HG03175 (cell line): ENCODE measurements around the gene NFIA.

Source experiments
- ATAC-seq: cut with Tn5 transposase; IDR thresholded peaks from one replicate; pipeline ENCODE4 v1.9.1; 2021; ENCODE audit warnings: mild to moderate bottlenecking, moderate library complexity; ENCODE audit not compliant: unreplicated experiment

The NFIA gene

DNA sequence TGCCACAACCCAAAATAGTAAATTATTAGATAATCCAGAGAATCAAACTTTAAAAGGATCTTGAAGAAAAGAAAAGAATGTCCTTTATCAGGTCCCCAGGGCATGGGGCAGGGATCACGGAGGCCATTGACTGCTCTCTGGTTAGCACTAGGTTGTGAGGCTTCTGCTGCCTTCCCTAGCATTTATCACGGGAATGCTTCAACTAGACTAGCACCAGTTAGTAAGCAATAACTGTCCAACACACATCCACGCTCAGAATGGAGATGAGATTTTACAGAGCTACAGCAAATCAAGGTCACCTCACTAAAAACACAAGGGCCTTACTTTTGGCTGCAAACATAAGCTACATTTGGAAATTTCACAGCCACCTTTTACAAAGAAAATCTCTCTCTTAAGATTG is 304.0 kb downstream of the NFIA start:
- ATAC-seq, result no peak

DNA sequence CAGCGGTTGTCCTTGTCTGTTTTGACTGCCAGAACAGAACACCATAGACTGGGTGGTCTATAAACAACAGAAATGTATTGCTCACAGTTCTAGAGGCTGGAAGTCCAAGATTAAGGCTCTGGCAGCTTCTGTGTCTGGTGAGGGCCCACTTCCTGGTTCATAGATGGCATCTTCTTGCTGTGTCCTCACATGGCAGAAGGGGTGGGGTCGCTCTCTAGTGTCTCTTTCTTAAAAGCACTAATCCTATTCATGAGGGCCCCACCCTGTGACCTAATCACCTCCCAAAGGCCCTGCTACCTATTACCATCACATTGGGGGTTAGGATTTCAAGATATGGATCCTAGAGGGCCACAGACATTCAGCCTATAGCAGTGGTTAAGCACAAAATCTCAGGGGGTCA is 304.4 kb downstream of the NFIA start:
- ATAC-seq, result no peak

DNA sequence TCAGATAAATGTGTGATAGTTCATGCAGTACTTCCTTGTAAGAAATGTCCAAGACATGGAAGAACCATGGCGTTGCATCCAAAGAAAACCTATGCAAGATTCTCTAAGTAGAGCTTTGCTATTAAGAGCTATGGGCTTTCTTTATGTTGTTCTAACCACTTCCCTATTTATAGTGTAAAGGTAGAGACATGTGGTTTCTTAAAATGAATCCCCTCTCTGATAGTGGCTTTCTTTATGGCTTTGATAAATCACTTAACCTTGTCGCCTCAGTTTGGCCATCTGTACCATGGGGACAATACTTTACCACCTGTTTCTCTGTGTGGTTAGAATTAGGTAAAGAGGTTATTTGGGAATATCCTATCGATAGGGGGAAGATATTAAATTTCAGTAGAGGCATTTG is 305.5 kb downstream of the NFIA start:
- no peak for ATAC-seq

DNA sequence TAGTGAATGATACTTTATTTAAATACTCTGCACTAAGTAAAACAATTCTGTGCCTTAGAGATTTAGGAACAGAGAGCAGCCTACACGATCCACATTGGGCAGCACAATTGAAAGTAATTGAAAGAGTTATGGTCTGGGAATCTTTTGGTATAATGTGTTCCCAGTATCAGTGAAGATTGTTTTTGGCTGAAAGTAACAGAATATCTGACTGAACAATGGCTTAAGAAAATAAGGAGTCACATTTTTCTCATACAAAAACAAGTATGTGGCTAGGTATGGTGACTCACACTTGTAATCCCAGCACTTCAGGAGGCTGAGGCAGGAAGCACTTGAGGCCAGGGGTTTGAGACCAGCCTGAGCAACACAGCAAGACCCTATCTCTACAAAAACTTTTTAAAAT is 306.2 kb downstream of the NFIA start:
- ATAC-seq, result no peak

DNA sequence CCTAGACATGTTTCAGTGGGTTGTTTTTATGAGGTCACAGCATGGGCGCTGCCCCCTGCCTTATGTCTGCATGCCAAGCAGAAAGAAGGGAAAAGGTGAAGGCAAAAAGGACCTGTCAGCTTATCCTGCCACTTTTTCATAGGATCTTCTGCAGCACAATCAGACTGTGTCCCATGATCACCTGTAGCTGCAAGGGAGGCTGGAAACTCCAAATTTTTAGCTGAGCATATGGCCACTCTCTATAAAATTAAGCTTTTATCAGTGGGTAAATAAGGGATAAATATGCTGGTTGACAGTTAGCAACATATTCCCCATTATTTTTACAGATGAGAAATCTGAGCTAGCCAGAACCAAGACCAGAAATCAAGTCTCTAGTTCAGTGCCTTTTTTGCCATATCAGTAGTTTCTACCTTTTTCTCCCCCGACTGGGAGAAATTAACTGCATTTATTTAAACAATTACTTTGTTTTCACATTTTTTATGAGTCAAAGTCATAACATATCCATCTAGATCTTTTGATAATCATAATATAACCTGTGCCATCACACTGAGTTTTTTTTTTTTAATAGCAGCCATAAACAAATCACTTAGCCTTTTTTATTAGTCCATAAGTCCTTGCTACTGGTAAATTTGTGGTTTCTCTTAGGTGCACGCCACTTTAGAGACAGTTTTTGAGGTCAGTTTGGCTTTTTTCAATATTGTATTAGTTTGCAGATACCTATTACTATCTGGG is 307.0 kb downstream of the NFIA start:
- no peak for ATAC-seq

DNA sequence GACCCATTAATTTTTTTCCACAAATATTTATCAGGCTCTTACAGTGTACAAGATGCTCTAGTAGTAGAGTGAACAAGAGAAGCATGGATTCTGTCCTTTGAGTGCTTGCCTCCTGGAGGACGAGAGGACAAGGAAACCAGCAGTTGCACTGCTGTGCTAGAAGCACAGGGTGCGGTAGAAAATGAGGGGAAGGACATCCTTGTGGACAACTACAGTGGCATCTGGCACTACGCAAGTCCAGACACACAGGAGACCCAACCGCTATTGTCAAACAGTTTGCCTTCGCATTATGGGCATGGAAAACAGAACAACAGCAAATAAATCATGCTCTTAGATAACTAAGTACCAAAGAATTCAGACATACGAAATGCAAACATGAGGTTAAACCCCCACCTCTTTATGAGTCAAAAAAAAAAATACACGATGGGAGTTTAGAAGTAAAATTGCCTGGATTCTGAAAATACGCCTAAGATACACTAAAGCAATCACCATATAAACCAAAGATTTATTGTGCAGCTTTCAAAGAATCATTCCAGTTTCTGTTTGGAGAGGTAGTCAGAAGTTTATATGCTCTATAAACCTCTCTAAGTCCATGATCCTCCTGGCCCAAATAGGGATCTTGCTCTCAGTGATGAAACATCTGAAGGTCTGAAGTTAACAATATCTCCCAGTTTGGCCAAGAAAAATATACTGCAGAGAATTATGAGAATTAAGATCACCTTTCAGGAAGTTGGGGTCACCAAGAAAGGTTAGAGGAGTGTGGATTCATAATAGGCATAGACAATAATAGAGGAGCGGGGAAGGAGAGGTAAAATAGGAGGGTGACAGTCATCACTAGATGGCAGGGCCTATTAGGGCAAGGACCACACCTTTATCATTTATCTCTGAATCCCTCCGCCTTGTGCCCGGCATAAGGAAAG is 307.8 kb downstream of the NFIA start:
- no peak for ATAC-seq

DNA sequence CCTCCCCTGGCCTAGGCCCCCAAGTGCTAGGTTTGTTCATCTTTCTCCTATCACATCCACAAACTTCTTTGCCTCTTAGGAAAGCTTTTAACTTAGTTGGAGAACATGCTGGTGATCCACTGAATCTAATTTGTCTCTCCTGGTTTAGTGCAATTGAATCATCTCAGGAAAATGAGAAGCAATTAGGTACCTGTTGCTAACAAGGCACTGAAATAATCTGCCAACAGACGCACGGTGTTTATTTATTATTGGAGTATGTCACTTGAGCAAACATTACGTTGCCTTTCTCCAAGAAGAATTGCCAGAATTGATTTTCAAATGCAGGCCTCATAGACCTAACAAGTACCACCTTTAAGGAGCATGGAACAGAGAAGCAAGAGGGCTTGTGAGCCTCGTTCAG is 309.4 kb downstream of the NFIA start:
- ATAC-seq, result no peak

DNA sequence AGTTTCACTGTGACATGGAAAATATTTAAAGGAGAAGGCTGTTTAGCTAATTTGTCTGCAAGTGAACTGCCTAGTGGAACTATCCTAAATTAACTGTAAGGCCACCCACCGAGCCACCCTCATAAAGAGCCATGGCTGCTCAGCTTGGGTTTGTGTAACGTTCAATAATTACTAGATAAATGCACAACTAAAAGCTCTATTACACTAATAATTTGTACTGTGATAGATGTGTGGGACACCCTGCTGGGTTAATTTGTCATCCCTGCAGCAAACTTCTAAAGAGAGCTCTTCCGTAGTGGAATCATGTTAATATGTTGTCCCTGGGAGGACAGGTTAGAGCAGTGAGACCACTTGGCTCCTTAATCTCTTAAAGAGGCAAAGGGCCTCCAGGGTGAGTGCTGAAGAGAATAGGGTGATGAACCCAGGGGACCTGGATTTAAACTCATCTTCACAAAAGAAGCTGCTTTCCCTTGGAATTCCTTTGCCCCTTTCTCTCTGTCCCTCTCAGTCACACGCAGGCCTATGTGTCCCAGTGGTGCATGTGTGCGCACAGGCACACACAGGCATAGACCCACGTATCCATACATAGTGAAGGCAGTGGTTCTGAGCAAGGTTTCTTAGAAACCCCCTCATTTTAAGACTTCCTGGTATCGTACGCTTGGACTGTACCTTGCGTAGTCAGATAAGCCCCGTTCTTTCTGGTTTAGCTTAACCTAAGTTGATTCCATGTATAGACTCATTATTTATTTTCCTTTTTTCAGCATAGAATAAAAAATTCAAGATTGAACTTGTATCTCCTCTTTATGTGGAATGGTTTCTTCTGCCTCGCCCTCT is 310.3 kb downstream of the NFIA start:
- ATAC-seq, result no peak

DNA sequence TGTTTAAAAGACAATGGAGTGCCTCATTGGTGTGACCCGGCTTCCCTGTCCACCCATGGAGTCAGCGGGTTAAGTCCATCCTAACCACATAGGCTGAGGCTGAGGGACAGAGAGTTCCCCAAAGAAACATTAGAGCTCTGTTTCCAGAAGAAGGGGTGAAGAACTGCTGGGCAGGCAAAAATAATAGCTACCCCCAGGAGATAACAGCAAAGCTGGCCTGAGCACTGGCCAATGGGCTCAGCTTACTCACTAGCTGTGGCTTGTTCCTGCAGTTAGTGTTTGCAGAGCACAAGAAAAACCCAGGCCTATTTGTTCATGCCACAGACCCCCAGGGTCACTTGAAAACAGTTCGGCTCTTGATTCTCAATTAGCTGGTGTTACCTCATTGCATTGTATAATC is 311.2 kb downstream of the NFIA start:
- ATAC-seq, result no peak

DNA sequence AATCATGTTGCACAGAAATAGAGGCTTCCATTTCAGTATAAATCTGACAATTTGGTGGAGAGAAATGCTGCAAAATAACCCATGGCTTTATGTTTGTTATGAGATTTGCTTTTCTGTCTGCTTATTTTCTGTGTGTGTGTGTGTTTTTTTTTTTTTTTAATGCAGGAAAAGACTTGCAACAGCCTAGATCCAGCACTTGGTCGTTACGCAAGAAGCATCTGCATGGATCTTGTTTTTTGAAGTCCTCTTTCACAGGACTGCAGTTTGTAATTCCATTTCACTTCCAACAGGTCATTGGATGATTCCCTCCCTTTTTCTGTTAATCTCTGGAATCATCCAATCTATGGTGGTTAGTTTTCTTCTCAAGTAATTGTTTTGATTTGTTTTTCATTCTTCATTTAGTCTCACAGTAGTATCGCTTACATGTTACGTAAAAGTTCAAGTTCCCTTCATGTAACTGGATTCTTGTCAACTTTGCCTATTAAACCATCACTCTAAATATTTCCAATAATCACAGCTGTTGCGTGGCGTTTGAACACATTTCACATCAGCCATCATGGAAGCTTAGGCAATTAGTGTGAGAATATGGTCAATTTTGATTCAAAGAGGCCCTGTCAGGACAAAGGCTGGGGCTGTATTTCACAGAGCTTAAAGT is 312.9 kb downstream of the NFIA start:
- no peak for ATAC-seq

DNA sequence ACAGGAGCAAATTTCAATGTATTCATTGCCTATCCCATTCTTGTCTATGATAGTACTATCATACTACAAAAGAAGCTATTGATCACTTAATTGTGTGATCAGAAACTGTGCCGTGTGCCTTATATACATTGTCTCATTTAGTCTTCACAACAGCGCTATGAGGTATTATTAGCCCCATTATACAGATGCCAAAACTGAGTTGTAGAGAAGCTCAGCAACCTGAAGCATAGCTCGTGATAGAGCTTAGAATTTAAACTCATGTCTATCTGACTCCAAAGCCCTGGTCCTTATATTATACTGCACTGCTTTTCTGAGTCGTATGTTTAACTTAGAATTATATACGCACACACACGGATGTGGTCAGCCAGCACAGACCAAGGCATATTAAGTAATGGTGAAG is 315.1 kb downstream of the NFIA start:
- ATAC-seq, result no peak

DNA sequence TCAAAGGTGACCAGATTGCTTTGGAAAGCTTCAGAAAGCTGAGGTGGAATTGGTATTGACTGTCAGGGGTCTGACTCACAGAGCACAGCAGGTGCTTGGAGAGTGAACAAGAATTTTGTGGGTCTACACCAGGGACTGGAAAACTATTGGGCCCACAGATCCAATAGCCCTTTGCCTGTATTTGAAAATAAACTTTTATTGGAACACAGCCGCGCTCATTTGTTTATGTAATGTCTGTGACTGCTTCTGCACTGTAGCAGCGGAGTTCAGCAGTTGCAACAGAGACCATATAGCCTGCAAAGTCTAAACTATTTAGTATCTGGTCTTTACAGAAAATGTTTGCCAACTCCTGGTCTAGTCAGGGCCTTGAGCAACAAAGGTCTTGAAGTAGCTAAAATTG is 315.6 kb downstream of the NFIA start:
- ATAC-seq, result no peak

DNA sequence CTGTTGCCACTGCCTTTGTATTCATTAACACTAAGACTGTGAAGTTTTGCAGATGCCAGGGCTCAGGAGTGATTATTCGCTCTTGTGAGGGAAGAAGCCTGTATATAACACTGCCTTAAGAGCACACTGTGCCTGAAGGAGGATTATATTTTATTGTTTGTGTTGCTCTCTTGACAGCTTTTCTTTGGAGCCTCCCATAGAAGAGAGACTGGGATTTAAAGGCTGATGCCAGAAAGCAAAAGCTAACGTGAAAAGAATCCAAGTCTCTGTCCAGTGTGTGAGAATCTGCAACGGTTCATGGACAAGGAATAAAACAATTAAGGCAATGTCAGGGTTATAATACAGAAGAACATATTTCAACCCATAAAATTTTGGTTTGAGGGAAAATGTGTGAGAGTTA is 316.8 kb downstream of the NFIA start:
- ATAC-seq, result no peak

DNA sequence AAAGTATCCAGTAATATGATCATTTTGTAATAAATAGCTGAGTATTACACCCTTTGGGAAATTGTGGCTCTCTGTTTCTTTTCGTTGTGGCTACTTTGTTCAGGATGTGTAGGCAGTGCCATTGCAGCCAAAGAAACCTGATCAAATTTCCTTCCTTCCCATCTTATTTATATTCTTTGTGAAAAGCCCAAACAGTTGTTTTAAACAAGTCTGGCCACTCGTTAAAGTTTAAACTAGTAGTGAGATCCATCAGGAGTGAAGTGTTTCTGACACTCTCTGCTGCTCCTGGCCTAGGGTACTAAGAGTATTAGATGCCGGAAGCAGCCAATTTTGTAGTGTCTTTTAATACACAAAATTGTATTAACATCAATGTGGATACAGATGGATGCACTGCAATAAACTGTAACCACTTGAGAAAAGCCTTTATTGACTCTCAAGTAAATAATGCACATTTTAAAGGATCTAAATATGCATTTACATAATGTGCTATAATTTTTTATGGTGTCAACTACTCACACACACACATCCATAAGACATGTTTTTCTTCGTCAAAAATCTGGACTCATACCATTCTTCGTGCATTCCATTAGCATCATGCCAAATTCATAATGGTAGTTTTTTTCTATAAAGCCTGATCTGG is 317.9 kb downstream of the NFIA start:
- no peak for ATAC-seq

DNA sequence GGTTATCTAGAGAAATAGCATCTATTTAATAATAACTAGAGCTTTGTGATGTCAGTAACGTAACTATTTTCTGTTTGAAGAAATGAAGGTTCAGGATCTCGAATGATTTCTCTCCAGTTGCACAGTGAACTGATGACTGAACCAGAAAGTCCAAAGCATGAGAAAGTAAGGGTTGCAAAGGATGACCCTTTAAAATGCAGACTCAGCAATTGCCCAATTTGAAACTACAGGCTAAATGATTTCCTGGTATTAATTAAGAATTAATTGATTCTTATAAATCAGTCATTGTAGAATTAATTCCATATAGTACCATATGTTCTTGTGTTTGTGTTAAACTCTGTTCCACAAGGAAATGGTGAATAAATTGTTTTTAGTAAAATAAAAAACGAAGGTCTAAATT is 318.6 kb downstream of the NFIA start:
- no peak for ATAC-seq

DNA sequence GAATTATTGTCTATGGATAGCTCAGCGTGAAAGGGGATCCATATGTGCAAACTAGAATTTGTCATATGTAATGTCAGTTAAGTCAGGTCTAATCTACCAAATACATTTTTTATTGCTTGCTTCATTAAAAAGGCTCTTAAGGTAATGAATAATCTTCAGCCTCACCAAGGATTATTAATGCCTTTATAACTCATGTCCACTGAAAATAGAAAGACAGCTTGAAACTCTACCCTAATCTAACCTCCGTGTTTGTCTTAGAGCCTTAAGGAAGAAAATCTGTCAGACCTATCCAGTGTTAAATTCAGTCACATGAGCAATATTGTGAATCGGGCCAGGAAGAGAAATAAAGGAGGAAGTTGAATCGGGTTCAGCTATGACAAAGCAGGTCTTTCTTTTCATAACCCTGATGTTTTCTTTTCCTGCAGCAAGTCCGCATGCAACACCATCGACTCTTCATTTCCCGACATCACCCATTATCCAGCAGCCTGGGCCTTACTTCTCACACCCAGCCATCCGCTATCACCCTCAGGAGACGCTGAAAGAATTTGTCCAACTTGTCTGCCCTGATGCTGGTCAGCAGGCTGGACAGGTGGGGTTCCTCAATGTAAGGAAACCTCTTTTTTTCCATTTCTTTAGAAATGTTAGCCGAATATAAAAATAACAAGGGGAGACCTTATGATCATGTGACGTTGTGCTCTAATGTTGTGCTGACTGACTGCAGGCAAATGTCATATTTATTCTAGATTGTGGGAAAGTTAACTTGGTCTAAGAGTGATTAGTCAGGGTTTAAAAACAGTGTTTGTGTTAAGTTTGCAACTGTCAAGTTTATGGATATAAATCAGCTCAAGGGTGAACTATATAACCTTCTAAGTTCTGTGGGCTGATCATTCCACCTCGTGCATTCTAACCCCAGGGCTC is 321.6 kb downstream of the NFIA start:
- no peak for ATAC-seq

DNA sequence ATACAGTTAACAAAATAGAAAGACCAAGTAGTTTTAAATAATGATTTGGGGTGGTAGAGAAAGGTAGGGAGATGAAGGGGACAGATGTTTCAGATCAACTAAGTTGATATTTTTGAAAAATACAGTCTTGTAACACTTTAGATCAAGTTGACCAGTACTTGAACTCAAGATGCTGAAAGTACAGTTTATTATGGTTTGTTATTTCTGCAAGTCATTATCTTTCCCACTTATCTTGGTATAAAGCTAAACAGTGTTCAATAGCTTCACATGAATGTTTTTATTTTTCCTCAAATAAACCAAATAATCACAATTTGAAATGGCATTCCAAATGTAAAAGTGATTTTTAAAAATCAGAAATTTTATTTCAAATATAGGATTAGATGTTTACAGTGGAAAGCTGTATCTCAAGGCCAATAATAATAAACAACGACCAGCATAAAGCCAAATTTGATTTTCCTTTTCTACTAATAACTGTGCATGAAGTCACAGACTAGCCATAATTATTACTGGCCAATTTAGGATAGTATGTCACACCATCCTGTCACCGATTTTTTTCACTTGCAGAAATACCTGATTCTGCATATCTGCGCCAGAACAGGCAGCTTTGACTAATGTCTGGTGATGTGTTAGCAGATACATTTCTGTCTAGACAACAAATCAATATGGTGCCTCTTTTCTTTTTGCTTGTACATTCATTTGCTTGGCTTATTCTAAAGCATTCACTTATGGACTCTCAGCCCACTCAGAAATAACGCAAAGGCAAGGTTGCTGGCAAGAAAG is 322.4 kb downstream of the NFIA start:
- no peak for ATAC-seq

DNA sequence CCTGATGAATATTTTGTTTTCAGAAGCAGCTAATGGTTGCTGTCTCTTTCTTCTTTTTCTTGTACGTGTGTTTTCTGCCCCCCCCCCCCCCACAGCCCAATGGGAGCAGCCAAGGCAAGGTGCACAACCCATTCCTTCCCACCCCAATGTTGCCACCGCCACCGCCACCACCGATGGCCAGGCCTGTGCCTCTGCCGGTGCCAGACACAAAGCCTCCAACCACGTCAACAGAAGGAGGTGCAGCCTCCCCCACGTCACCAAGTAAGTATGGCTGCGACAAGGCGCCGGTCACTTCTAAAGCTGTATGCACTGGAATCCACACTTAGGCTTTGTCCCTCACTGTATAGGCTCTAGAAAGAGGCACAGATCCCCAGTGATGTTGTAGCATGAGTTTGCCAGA is 324.1 kb downstream of the NFIA start:
- ATAC-seq, result no peak

DNA sequence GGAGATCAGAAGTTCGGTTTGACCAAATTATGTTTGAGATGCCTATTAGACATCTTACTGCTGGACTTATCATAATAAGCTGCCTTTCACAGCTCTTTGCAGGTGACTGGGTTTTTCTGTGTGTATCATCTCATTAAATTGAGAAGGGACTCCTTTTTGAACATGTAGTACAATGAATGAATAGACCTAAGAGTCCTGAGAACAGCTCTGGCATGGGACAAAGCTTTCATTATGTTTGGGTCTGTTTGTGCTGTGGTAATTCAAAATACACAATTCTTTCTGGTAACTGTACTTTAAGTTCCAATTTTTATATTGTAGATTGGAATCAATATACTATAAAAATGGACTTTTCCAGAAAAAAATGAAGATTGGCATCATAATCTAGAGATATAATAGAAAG is 330.2 kb downstream of the NFIA start:
- ATAC-seq, result no peak
